ENCODE measurements around the gene GARS1.

DNA sequence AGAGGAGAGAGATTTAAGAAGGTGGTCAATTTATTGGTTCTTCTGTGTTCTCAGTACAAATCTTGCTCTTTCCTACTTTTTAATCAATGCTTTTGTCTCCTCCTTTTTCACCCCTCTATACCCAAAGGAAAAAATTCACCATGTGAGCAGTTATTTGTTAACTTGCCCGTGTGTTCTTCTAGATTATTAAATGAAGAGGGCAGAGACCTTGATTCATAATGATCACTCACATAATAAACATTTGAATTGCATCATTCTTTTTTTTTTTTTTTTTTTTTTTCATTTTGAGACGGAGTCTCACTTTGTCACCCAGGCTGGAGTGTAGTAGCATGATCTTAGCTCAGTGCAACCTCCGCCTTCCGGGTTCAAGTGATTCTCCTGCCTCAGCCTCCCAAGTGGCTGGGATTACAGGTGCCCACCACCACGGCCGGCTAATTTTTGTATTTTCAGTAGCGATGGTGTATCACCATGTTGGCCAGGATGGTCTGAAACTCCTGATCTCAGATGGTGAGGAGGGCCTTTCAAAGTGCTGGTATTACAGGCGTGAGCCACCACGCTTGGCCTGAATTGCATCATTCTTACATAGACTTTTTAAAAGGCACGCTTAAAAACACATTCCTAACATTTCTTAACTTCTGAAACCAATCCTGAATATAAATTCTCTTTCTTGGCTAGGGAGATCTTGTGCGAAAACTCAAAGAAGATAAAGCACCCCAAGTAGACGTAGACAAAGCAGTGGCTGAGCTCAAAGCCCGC lies 3.6 kb downstream of the GARS1 start:
- TF ChIP-seq, protein P1, sequence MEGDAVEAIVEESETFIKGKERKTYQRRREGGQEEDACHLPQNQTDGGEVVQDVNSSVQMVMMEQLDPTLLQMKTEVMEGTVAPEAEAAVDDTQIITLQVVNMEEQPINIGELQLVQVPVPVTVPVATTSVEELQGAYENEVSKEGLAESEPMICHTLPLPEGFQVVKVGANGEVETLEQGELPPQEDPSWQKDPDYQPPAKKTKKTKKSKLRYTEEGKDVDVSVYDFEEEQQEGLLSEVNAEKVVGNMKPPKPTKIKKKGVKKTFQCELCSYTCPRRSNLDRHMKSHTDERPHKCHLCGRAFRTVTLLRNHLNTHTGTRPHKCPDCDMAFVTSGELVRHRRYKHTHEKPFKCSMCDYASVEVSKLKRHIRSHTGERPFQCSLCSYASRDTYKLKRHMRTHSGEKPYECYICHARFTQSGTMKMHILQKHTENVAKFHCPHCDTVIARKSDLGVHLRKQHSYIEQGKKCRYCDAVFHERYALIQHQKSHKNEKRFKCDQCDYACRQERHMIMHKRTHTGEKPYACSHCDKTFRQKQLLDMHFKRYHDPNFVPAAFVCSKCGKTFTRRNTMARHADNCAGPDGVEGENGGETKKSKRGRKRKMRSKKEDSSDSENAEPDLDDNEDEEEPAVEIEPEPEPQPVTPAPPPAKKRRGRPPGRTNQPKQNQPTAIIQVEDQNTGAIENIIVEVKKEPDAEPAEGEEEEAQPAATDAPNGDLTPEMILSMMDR (IDR thresholded peaks at IDR 0.05) = no peak
- TF ChIP-seq POLR2A (IDR thresholded peaks at IDR 0.05) = no peak

All from right lobe of liver (tissue), 4 donors.